ENCODE data around the gene HOXB9.

Gene HOXB9

GRCh38 chr17:48626245-48627117 lies at the start of gene HOXB9:
HOXB9 (minus strand) TSS chr17:48626358; CDS start chr17:48626269, 89 bp downstream.
- peak; percentile 49 to 52 for DNase-seq

DNA sequence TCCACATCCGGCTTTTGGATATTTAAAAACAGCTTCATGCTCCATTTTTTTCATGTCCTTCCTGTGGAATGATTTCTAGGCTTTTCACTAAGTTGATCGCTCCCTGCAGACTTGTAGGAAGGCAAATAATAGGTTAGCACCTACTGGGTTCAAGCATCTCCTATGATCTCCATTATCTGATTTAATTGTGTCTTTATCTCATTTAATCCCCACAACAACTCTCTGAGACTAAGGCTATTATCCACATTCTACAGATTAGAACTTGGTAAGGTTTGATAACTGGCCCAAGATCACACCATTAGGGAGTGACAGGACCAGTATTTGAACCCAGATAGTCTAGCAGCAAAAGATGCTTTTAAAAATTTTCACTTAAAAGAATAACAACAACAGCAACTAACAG lies 46.2 kb upstream of the HOXB9 start:
- no peak for DNase-seq

GRCh38 chr17:48671697-48672171 lies 45.6 kb upstream of the HOXB9 start:
- peak; percentile 74 to 80 for DNase-seq

DNA sequence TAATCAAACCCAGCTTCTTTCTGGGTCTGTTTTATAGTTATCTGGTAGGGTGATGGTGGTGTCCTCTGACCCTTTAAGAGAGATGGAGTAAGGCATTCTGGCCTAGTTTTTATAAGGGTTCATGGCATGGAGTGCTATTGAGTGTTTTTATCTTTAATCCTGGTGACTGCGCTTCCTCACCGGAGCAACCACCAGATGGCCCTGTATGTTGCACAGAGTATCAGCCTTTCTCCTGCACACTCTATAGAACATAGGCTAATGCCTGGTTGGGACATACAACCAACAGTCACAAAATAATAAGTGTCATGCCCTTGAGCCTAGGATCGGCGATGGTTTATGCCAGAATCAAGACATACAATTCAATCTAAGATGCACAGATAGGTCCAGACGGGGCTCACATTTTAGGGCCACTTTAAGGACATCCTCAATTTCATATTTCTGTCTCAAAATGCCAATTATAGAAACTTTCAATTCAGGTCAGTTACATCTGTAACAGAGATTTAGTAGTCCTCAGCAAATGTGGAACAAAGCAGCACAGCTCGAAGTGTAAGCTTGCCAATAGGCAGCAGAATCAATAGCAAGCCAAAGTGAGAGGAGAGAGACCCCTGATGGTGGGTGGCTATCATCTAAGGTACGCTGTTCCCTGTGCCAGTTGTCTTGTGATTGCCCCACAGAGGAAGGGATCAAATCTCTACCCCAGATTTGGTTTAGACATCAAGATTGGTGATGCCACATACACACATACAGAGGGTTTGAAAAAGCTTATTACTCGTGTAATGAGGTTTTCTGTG lies 37.2 kb upstream of the HOXB9 start:
- DNase-seq: no peak

- no peak for DNase-seq
These were observed 29.8 kb upstream of the HOXB9 start for GRCh38 chr17:48655913-48656312.

DNA sequence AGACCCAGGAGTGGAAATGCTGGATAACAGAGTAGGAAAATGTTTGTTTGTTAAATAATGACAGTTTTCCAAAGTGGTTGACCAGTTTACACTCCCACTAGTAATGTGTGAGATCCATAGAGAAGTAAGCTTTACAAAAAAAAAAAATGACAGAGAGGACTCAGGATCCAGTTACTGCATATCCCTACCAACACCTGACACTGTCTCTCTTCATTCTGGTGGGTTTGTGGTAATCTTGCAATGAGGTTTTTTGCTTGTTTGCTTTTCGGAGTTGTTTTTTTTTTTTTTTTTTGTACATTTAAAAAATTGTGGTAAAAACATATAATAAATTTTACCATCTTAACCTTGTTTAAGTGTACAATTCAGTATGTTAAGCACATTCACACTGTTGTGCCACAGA lies 23.6 kb upstream of the HOXB9 start:
- DNase-seq: no peak

- no peak for DNase-seq
These were observed 21.7 kb upstream of the HOXB9 start for GRCh38 chr17:48647963-48648245.

GRCh38 chr17:48647103-48647962 lies 21.2 kb upstream of the HOXB9 start:
- no peak for DNase-seq

DNA sequence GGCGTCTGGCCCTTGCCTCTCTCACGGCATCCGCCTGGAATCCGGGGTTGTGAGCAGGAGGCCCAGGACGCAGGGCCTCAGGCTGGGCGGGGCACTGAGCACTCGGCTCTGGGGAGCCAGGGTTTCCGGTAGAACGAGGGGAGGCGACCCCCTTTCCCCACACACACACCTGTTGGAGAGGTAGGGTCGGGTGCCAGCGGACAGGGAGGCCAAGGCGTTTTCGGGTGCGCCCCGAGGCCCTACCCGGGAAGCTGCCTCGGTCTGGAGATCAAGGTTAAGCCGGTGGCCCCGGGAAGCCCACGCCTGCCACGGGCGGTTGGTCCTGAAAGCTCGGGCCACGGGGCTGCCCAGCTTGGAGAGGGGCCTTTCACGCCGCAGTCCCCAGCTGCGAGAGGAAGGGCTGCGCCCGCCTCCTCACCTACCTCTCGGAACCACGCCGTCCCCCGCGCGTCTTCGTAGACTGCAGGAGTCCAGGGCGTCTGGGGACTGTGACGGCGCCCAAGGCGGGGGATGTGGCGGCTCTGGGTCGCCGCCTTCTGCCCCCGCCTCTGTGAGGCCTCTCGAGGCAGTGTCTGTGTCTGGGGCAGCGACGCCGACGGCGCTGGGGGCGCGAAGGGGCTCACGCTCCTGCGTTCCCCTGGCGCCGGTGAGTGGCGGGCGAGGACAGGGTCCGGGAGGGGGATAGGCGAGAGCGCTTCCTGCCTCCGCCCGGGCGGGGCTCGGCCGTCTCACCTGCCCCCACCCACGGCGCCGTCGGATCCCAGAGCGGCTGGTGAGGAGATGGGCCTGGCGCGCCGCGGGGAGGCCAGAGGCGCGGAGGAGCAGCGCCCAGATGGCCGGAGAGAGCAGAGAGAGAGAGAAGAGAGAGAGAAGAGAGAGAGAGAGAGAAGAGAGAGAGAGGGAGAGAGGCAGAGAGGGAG lies 20.3 kb upstream of the HOXB9 start:
- peak in 1 of 2 experiments; percentile 21 for DNase-seq

DNA sequence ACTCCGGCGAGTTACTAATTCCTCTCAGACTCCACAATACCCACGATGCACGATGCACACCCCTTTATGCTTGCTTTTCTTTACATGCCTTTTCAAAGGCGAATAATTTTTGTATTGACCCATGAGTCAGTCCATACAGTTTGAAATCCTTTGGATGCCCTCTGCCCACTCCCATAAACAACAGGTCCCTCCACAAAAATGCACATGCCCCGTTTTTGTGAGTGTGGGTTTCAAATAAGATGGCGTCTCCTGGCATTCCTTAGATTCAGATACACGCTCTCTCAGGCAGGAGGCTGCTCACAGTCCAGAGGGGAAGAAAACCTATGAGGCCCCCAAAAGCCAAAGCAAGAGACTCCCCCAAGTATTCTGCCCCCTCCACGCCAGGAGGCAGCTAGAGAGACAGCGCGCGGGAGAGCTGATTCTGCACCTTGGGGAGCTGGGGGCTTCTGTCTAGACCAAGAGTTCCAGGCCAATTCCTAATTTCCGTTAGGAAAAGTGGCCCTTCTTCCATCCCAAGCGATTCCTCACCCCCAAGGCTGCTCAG lies 19.6 kb upstream of the HOXB9 start:
- no peak for DNase-seq

GRCh38 chr17:48644910-48645557 lies 18.9 kb upstream of the HOXB9 start:
- DNase-seq: no peak

DNA sequence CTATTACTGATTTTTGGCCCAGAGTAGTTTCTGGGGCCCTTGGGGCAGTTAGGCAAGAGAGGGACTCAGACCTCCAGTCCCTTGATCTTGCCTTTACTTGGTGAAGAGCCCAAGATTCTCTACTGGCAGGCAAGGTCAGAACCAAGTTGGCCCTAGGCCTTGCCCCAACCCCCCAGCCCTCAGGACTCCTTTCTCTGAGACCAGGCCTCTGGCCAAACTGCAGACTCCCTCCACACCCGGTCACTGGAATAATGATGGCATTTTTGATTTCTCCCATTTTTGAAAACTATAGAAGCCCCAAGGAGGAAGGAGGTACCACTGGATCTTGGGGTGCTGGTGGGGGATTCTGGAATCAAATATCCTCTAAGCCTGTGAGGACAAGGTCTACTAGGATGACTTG lies 18.0 kb upstream of the HOXB9 start:
- DNase-seq: no peak

DNA sequence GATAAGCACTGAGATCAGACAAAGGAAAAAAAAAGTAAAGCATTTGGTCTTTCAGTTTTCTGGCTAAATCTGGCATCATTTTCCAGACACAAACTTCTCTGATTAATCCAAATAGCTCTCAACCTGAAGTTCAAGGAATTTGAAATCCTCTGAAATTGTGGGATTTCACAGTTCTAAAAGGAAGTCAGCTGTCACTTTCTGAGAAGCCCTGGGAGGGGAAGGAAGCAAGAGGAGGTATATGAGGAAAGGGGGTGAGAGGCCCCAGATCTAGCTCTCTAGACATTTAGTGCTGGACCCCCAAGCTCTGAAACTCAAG lies 17.5 kb upstream of the HOXB9 start:
- DNase-seq: no peak

DNA sequence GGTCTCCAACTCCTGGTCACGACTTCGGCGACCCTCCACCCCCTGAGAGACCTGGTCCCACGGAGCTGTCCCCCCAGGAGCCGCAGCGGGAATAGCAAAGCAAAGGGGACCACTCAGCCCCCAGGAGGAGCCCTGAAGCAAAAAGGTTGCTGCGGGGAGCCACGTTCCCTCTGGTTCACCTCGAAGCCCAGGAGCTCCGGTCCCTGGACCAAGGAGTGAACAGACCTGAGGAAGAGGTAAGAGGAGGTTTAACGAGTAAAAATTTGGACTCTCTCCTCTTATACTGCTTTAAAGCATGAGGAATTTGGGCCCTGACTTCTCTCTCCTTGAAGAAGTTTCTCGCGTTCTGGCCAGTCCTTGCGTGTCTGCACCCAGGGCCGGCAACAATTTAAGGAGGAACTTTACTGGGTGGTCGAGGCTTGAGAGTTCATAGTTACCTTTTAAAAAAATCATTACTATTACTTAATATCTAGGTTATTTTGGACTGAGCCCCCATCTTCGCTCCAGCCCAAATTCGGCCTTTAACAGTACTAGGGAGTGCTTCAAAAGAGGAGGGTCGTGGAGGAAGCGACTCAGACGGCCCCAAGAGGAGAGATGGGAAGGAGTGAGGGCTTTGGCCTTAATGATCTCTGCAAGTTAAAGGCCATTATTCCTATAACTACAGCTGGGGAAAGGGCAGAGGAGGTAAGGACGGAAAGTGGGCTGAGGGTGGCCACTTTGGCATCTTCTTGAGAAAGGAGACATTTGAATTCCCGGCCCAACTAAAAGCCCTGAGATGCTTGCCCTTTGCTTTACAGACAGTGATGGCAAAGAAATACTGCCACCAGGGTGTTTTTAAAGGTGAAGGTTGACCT lies 16.9 kb upstream of the HOXB9 start:
- DNase-seq: no peak

DNA sequence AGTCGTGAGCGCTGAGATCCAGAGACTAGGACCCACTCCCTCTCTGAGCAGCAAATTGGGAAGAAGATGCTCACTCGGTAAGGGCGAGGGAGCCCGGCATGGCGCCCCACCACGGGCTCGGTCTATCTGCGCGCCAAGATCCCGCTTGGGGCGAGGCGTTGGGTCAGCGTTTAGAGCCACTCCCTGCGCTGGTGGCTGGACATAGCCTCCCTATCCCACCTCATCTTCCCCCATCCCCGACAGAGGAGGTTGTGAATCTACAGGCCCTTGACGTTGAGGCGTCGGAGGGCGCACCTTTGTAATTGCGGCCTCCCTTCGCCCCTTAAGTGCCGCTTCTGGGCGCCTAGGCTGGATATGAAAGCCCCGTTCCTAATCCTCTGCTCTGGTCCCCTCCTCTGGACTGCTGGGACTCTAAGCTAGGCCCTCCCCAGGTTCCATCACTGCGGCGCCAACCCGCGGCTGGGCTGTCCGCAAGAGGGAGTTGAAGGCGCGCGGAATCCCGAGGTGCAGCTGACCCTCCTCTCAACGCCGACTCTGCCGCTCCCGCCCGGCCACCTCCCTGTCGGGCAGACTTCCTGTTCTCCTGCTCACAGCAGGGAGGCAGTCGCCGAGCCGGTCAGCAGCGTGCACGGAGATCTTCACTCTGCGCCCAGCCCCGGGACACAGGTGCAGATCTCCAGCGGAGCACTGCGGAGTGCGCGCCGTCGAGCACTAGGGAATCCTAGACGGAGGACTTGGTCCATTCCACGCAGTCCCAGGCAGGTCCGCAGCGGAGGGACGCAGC lies 16.1 kb upstream of the HOXB9 start:
- no peak for DNase-seq

GRCh38 chr17:48641541-48642058 lies 15.4 kb upstream of the HOXB9 start:
- no peak for DNase-seq

GRCh38 chr17:48640858-48641180 lies 14.7 kb upstream of the HOXB9 start:
- no peak for DNase-seq

- DNase-seq: no peak
These were observed 14.1 kb upstream of the HOXB9 start for GRCh38 chr17:48639982-48640857.

Measured in activated CD4-positive, alpha-beta T cell treated with anti-CD3 and anti-CD28 coated beads, Interleukin-2, amount 50 U/mL, for 48 hours (primary cell).